COR-L47 (cell line): Measurements from ENCODE around the gene CSF2RB.

Experiments
- DNase-seq: peaks from one replicate; lab custom pipeline; 2025; lab: John Stamatoyannopoulos, UW

Gene CSF2RB

DNA sequence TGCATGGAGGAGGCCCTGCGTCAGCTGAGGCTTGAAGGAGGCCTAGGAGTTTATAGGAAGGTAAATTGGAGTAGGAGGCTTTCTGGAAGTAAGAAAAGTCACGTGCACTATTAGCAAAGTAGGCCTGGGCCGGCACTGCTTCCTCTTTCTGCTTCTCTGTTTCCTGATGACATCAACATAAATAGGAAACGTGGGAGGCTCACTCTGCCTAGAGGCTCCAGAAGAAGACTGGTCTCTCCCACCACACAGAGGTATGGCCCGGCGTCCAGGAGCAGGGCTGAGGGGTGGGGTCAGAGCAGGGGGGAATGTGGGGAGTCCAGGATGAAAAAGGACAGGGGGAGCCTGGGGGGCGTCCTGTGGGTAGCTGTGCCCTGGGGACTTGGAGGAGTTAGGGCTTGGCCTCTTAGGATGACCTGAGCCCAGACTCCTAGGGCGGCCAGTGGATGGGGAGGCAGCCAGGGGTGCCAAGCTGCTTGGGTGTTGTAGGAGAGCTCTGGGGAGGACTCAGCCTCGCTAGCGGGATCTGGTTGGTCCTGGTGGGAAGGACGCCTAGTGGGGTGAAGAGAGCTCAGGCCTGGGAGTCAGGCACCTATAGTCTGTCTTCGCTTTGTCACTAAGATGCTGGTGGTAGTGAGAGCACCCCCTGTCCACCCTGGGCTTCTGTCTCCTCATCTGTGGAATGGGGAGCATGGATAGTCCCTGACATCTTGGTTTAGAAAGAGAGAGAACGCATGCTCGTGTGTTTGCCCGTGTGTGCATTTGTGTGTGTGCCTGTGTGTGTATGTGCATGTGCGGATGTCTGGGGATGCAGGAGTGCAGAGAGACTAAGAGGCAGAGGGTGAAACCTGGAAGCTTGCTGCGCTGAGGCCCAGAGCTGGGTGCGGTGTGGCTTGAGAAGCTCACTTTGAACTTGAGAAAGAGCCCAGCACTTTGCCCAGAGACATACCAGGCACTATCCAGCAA lies at the start of gene CSF2RB:
CSF2RB (plus strand) TSS at position 202 of the 963 bp plus-strand sequence. CDS start 8,580 bp downstream, outside the sequence.
- no peak for DNase-seq

DNA sequence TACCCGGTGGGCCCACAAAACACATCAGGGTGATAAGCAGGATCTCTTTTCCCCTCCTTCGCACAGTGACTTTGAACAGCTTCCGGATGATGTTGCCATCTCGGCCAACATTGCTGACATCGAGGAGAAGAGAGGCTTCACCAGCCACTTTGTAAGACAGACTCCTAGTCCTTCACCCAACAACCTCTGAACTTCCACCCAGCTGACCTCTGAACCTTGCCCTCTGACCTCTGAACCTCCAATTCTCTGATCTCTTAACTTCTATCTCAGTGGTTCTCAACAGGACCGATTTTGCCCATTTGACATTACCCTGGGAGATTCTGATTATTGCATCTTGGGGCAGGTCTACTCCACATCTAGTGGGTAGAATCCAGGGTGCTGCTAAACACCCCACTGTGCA lies 49.4 kb upstream of the CSF2RB start:
- DNase-seq = no peak

DNA sequence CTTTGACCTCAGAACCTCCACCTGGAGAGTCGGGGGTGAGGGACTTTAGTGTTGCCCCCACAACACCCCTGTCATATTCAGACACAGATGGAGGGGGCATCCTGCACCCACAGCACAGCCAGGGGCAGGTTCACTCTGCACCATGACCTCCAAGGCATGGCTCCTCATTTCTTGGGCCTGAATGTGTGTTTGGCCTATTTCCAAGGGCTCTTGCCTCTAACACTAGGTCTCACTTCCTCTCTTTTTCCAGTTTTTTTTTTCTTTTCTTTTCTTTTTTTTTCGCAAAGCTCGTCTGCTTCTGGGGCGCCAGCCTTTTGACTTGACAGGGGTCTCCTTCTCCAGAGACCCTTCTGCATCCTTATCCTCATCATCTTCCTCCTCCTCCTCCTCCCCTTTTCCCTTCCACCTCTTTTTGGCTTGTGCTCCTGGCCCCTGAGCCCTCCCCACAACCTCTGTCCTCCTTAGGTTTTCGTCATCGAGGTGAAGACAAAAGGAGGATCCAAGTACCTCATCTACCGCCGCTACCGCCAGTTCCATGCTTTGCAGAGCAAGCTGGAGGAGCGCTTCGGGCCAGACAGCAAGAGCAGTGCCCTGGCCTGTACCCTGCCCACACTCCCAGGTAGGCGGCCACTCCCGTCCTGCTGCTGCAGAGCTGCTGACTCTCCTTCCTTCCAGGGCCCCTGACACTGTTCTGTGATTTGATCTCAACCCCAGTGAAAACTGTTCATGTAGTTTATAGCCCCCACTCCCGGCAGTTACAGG lies 48.8 kb upstream of the CSF2RB start:
- DNase-seq = no peak

DNA sequence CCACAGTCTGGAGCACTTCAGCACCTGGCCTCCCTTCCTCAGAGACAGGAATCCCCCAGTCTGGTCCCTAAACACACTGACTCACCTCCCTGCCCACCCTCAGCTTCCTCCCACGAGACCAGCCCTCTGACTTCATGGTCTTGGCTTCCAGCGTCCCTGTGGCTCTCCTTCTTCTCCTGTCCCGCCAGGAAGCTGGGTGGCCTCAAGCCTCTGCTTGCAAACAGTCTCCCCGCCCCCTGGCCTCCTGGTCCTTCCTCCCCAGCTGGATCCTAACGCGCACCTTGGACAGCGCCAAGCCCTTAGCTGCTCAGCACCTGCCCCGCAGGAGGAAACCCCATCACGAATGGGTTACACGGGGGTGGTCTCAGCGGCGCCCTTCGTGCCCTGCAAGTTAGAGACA lies 48.1 kb upstream of the CSF2RB start:
- DNase-seq = no peak

DNA sequence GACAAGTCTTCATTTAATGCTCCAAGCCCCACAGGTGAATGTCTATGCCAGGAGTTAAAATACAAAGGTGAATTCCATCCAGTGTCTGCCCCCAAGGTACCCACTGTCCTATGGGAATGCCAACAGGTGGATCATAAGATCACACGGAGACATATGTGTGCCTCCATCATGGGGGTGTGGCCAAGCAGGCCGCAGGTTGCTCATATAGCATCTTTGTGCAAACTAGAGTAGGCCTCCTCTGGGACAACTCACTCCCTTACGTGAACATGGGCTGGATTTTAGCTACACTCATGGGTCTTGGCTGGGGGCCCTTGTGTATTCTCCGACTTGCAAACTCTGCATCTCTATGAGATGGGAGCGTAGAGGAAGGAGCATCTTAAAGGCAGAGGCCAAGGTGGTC lies 45.7 kb upstream of the CSF2RB start:
- no peak for DNase-seq

DNA sequence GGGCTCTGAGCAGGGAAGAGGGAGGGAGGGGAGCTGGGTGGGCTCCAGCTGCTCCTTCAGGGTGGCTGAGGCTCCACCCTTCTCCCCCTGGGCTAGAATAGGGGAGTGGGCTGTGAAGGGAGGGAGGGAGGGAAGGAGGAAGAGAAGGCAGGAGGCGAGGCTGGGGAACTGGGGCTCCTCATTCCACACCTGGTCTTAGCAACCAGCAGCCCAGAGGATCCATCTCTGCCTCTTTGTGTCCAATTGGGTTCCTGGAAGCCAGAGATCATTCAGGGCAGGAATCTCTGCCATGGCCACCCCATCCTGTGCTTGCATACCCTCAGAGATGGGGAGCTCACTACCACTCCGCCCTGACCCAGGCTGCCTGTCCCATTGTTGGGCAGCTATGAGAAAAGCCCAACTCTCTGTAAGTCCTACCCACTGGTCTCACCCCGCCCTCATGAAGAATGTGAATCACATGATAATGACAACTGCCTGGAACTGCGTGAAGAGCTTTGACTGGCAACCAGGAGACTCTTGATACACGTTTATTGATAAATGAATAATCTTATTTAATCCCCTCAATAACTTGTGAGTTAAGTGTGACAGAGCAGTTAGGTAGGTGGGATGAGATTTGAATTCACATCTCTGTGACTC lies 44.8 kb upstream of the CSF2RB start:
- DNase-seq = no peak

DNA sequence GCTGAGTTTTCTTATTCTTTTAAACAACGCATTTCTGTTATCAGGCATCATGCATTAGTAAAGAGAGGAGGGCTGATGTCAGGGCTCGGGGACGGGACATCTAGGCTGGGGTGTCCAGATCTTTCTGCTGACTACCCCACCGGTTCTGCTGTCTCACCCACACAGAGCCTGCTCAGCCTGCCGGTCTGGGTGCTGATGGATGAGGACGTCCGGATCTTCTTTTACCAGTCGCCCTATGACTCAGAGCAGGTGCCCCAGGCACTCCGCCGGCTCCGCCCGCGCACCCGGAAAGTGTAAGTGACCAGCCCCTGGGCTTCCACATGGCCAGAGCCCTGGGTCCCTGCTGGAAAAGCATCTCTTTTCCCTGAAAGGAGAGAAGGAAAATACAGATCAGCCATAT lies 43.2 kb upstream of the CSF2RB start:
- no peak for DNase-seq

DNA sequence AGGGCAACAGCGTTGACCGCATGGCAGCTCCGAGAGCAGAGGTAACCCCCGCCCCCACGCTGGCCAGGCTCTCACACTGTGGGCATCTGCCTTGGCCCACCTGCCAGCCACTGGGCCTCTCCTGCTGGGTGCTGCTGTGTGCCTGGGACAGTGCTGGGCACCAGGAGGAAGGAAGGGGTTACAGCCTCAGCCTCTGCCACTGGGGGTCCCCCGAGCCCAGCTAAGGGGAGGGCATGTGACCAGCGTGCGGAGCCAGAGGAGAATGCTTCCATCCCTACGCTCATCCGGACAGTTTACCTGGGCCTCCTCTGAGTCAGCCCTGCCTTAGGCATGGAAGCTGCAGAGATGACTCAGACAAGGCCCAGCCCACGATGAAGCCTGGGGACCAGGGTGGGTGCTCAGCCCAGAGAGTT lies 41.8 kb upstream of the CSF2RB start:
- no peak for DNase-seq

DNA sequence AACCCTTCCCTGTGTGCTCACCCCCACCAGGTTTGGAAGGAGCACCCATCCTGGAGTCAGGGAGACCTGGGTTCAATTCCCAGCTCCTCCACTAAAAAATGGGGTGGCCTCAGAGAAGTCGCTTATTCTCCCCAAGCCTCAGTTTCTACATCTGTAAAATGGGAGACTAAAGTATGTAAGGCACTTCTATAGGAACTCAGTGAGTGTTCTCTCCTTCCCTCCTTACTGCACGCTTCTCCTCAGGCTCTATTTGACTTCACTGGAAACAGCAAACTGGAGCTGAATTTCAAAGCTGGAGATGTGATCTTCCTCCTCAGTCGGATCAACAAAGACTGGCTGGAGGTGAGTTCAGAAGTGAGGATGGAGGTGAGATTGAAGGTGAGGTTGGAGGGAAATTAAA lies 41.3 kb upstream of the CSF2RB start:
- no peak for DNase-seq

DNA sequence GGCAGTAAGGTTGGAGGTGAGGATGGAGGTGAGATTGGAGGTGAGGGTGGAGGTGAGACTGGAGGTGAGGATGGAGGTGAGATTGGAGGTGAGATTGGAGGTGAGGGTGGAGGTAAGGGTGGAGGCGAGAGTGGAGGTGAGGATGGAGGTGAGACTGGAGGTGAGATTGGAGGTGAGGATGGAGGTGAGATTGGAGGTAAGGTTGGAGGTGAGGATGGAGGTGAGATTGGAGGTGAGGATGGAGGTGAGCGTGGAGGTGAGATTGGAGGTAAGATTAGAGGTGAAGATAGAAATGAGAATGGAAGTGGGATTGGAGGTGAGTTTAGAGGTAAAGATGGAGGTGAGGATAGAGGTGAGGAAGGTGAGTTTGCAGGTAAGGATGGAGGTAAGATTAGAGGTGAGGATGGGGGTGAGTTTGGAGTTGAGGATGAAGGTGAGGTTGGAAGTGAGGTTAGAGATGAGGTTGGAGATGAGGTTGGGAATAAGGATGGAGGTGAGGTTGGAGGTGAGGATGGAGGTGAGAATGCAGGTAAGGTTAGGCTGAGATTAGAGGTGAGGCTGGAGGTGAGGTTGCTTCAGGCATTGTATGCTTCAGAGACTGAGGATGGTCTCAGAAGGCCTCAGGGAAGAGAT lies 40.4 kb upstream of the CSF2RB start:
- DNase-seq = no peak

DNA sequence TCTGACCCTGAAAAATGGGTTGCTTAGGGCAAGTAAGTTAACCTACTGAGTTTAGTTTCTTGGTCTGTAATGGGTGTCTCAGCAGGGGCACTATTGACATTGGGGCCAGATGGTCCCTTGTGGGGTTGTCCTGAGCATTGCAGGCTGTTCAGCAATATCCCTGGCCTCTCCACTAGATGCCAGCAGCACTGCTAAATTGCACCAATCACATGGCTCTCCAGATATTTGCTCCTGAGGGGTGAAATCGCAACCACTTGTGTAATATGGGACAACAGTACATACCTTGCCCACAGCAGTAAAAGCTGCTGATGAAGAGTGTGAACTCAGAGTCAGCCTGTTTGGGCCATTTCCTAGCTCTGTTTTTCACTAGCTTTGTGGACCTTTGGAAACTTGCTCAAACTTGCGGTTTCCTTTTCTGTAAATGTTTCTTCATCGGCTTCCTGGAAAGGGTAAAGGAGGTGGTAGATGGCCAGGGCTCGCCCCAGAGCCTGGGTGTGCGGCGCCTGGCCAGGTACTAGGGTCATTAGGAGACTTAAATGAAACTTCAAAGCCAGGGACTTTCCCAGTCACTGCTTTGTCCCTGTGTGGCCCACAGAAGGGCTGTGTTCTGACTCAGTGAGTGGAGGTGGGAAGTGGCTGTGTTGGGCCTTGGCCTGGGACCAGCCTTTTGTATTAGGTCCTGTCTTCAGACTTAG lies 39.7 kb upstream of the CSF2RB start:
- DNase-seq = peak; percentile 37

DNA sequence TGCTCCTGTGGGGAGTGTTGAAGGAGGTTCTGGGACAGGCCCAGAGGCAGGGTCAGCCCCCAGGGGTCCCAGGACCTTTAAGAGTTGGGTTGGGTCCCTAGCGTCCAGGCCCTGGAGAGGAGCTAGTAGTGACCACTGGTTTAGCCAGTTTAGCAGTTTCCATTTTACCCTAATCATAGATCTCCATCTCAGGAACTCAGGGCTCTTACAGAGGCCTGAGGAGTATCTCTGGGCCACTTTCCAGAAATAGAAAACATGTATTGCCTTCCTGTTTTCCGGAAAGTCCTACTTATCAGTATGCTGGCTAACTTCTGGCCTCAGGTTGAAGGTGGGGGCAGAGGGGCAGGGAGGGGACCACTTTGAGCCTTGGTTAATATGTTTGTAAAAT lies 39.1 kb upstream of the CSF2RB start:
- DNase-seq = no peak

DNA sequence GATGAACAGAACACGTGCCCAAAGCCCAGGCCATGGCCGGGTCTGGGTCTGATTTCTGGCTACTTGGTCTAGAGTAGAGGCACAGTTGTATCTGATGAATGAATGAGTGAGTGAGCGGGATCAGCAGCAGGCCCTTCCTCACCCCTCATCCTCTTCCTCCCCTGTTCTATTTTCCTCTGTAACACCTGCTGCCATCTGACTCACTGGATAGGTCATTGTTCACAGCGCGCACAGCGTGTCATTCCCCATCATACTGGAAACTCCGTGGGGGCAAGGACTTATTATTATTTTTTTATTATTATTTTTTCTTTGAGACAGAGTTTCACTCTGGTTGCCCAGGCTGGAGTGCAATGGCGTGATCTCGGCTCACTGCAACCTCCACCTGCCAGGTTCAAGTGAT lies 38.7 kb upstream of the CSF2RB start:
- no peak for DNase-seq

DNA sequence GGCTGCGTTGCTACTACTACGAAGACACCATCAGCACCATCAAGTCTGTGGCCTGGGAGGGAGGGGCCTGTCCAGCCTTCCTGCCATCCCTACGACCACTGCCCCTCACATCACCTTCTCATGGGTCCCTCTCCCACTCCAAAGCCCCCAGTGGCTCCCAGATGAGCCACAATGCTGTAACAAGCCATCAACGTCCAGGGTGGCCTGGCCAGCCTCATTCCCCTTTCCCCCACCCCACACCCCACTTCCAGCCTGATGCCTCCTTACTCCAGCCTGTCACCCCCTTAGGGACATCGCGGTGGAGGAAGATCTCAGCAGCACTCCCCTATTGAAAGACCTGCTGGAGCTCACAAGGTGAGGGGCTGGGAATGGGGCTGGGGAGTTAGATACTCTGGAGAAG lies 37.7 kb upstream of the CSF2RB start:
- no peak for DNase-seq

DNA sequence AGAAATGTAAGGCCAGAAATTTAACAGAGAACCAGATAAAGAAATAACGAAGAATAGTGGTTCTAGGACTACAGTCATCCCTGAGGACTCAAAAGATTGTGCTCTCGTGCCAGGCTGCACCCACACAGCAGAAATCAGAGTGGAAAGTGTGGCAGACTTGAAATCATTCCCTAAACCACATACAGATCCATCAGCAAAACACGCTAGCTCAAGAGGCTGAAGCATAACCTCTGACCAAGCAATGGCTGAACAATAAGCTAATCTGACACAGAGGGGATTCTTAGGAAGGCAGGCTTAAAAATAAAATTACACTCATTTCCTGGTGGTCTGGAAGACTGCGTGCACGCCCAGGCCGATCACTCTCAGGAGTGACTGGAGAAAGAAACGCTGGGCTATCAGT lies 33.7 kb upstream of the CSF2RB start:
- no peak for DNase-seq

DNA sequence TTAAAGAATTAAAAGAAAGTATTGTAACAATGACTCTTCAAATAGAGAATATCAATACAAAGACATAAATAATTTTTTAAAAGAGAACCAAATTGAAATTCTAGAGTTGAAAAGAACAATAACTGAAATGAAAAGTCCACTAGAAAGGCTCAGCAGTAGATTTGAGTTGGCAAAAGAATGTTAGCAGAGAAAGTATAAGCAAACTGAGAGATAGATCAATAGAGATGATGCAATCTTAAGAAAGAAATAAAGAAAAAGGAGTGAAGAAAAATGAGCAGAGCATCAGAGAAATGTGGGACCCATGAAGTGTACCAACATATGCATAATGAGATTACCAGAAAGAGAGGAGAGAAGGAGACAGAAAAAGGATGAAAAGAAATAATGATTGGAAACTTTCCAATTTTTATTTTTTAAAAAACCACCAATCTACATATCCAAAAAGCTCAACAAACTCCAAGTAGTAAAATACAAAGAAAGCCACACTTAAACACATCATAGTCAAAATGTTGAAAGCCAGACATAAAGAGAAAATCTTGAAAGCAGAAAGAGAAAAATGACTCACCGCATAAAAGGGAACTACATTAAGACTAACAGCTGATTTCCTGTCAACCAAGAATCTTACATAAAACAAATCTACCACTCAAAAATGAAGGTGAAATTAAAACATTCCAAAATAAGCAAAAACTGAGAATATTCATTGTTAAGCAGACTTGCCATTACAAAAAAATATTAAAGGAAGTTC lies 31.8 kb upstream of the CSF2RB start:
- no peak for DNase-seq

DNA sequence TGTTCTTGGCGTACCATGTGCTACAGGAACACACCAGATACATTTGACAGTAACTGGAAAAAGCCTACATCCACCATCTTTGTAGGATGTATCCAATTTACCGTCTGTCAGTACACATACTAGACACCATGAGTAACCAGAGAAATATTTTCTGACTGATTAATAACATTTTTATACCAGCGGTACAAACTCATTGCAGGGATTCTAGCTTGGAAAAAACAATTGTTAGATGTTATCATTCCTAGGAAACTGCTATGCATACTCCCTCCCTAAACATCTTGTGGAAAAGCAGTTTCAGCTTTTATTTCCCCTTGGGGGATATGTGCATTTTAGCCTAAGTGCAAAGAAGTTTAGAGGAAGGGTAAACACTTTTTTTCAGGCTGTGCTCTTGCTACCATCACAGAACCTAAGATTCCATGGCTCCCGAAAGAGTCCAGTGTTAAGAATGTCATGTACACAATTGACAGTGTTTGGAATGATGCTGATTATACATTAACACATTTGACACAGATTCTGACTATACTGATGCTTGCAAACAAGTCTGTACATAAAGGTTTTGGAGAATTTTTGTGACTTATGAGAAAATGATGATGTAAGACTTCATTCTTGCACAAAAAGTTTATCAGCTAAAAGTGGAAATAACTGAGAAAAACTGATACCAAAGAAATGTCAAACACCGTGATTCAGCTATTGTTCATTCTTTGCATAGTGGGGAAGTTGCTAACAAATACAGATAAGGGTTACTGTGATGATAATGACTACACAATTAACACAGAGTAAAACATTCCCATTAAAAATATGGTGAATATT lies 28.9 kb upstream of the CSF2RB start:
- DNase-seq = no peak

DNA sequence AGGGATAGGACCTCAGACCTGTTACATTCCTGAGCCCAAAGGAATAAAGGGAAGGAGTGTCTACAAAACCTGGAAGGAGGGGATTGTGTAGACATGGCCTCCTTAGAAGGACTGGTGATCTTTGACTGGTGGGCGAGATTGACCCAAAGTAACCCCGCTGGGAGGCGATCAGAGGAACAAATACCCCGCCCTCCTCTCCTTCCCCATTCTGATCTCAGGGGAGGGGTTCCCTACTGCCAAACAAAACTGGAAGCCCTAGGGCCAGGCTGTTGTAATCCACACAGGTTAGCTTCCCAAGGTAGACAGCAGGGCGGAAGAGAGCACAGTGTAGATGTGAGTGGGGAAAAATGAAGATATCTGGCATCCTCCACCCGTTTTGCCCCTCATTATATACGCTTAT lies 28.0 kb upstream of the CSF2RB start:
- no peak for DNase-seq

DNA sequence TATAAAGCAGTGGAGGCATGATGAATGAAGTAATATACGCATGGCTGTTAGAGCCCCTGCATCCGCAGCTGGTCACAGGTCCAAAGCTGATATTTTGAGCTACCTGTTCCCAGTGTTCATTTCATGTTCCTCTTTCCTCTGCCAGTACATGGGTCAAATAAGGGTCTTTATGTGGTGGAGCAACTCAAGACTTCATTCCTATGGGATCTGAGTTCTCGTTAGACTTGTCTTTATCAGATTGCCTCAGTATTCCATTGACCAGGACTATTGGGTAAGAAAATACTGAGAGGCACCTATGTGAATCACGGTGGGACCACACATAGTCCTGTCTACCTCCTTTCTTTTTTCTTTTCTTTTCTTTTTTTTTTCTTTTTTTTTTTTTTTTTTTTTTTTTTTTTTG lies 27.4 kb upstream of the CSF2RB start:
- DNase-seq = no peak

DNA sequence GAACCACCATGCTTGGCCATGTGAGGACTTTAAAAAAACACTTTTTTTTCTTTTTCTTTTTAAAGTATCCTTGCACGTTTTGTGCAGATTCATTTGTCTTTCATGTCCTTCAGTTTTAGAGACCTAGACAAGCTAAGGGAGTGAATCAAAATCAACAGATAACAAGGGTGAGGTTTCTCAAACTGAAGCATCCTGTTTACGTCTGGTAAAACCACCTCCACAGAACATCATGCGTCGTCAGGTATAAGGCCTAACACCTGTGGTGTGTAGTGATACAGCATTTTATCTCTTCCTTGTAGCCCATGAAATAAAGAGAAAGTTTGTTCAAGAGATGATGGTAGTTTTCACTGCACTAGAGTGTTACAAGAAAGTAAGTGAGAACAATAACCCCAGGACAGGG lies 26.3 kb upstream of the CSF2RB start:
- DNase-seq = no peak
